Measurements from ENCODE around the gene PTPN7. TPM values are rescaled to one million over a fixed set of nuclear protein-coding genes. Genes with fewer than 3 reads are reported as not detected.

Gene PTPN7
- total RNA-seq, 1 experiment from 2014 or later: 0.33 TPM

DNA sequence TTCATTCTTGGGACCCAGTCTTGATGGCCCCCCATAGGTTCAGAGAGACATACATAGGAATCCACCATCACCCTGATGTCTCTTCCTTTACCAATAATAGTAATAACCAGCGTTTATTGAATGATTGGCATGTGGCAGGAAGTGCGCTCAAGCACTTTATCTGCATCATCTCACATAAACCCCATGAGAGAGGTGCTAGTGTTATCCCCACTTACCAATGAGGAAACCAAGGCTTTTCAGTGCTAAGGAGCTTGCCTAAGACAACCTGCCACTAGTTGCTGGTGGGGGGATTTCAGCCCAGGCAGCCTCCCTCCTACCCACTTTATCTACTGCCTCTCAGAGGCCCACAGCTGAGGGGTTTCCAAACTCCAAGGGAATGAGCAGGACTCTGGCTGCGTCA lies 40.9 kb upstream of the PTPN7 start:
- in situ Hi-C loops (cut with HindIII; ENCODE audit: low pct_unique_long_range_greater_than_20kb, low sequenced_read_pairs): loop anchor here (25.0 kb wide), 1 partner anchor 111 kb away; no protein-coding TSS in a partner anchor
- CTCF ChIA-PET: interaction anchor here (0.6 to 1.5 kb wide), 2 partner anchors 12 to 138 kb away, joined by 3 to 4 read pairs; no protein-coding TSS in a partner anchor

DNA sequence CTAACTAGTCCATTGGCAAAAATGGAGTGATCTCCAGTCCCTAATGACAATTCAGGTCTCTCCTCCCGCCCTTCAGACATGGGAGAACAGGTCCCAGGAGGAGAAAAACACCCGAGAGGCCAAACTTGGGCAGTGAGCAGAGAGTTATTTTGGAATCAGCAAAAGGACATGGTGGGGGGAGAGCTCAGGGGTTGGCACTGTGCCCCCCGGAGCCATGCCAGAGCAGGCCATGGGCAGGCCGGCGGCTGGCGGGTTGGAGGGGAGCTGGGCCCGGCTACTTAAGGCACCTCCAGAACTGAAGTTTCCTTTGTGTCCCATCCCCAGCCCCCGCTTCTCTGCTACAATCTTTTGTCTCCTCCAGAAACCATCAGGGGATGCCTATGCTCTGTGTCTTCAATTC lies 40.3 kb upstream of the PTPN7 start:
- POLR2A ChIA-PET: no interaction called here
- H3K4me3 ChIP-seq (ENCODE audit: low read depth in 2 of 2, low read length in 2 of 2): no peak overlapping the region

More for the DNA sequence above, 40.9 kb upstream of the PTPN7 start:
- TF ChIP-seq, protein P1, sequence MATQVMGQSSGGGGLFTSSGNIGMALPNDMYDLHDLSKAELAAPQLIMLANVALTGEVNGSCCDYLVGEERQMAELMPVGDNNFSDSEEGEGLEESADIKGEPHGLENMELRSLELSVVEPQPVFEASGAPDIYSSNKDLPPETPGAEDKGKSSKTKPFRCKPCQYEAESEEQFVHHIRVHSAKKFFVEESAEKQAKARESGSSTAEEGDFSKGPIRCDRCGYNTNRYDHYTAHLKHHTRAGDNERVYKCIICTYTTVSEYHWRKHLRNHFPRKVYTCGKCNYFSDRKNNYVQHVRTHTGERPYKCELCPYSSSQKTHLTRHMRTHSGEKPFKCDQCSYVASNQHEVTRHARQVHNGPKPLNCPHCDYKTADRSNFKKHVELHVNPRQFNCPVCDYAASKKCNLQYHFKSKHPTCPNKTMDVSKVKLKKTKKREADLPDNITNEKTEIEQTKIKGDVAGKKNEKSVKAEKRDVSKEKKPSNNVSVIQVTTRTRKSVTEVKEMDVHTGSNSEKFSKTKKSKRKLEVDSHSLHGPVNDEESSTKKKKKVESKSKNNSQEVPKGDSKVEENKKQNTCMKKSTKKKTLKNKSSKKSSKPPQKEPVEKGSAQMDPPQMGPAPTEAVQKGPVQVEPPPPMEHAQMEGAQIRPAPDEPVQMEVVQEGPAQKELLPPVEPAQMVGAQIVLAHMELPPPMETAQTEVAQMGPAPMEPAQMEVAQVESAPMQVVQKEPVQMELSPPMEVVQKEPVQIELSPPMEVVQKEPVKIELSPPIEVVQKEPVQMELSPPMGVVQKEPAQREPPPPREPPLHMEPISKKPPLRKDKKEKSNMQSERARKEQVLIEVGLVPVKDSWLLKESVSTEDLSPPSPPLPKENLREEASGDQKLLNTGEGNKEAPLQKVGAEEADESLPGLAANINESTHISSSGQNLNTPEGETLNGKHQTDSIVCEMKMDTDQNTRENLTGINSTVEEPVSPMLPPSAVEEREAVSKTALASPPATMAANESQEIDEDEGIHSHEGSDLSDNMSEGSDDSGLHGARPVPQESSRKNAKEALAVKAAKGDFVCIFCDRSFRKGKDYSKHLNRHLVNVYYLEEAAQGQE (IDR thresholded peaks at IDR 0.05; ENCODE audit: insufficient read depth in 1 of 2, low read depth in 2 of 2, low read length in 1 of 2): no peak
- TF ChIP-seq POLR2AphosphoS5 (IDR thresholded peaks at IDR 0.05; ENCODE audit: low read depth, low read length) (no peak), TCF7L2 (IDR thresholded peaks at IDR 0.05; ENCODE audit: low read depth, low read length) (no peak), SIN3A (IDR thresholded peaks at IDR 0.05; ENCODE audit: borderline replicate concordance, insufficient read depth, low read depth, low read length) (no peak)
- TF ChIP-seq, protein P2, sequence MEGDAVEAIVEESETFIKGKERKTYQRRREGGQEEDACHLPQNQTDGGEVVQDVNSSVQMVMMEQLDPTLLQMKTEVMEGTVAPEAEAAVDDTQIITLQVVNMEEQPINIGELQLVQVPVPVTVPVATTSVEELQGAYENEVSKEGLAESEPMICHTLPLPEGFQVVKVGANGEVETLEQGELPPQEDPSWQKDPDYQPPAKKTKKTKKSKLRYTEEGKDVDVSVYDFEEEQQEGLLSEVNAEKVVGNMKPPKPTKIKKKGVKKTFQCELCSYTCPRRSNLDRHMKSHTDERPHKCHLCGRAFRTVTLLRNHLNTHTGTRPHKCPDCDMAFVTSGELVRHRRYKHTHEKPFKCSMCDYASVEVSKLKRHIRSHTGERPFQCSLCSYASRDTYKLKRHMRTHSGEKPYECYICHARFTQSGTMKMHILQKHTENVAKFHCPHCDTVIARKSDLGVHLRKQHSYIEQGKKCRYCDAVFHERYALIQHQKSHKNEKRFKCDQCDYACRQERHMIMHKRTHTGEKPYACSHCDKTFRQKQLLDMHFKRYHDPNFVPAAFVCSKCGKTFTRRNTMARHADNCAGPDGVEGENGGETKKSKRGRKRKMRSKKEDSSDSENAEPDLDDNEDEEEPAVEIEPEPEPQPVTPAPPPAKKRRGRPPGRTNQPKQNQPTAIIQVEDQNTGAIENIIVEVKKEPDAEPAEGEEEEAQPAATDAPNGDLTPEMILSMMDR (IDR thresholded peaks at IDR 0.05): no peak
- H3K4me3 ChIP-seq (ENCODE audit: low read depth in 2 of 2, low read length in 2 of 2): no peak overlapping the region
- BruUV-seq (replicated peaks): no TSS peak
- POLR2A ChIA-PET: no interaction called here
- H3K27ac ChIP-seq (ENCODE audit: low read length): no peak overlapping the region
- H3K9me3 ChIP-seq (ENCODE audit: control insufficient read depth, insufficient read depth, low read depth, low read length): no peaks in the 10 kb centered on the region
- DNase-seq (ENCODE audit: low read depth, low spot score): no peak
- intact Hi-C loops (cut with micrococcal nuclease; ENCODE audit: unreplicated experiment): no loop called here
- ATAC-seq: no peak
- peaks cover 8% of the 10 kb centered on the region; the same call in 1 of the 2 replicates for H3K4me1 ChIP-seq (ENCODE audit: control insufficient read depth, insufficient read depth, low read length)
- no peaks in the 10 kb centered on the region for H3K27me3 ChIP-seq (ENCODE audit: control insufficient read depth, insufficient read depth, low read length)
- no peaks in the 10 kb centered on the region for H3K36me3 ChIP-seq (ENCODE audit: control insufficient read depth, insufficient read depth, low read length)

More for the DNA sequence above, 40.3 kb upstream of the PTPN7 start:
- no TSS peak for BruUV-seq (replicated peaks)
- Histone ChIP-seq H3K4me1 (ENCODE audit: control insufficient read depth, insufficient read depth, low read length) (peaks cover 8% of the 10 kb centered on the region; the same call in 1 of the 2 replicates), H3K27me3 (ENCODE audit: control insufficient read depth, insufficient read depth, low read length) (no peaks in the 10 kb centered on the region), H3K36me3 (ENCODE audit: control insufficient read depth, insufficient read depth, low read length) (no peaks in the 10 kb centered on the region), H3K9me3 (ENCODE audit: control insufficient read depth, insufficient read depth, low read depth, low read length) (no peaks in the 10 kb centered on the region), H3K27ac (ENCODE audit: low read length) (no peak overlapping the region)
- ATAC-seq: no peak
- CTCF ChIA-PET: interaction anchor here (1.5 kb wide), 1 partner anchor 11 kb away, joined by 4 read pairs; no protein-coding TSS in a partner anchor
- TF ChIP-seq, protein P1 (IDR thresholded peaks at IDR 0.05; ENCODE audit: insufficient read depth in 1 of 2, low read depth in 2 of 2, low read length in 1 of 2): no peak
- TF ChIP-seq TCF7L2 (IDR thresholded peaks at IDR 0.05; ENCODE audit: low read depth, low read length): no peak
- no peak for TF ChIP-seq SIN3A (IDR thresholded peaks at IDR 0.05; ENCODE audit: borderline replicate concordance, insufficient read depth, low read depth, low read length)
- no peak for TF ChIP-seq POLR2AphosphoS5 (IDR thresholded peaks at IDR 0.05; ENCODE audit: low read depth, low read length)
- TF ChIP-seq, protein P2 (IDR thresholded peaks at IDR 0.05): no peak
- intact Hi-C loops (cut with micrococcal nuclease; ENCODE audit: unreplicated experiment): no loop called here
- DNase-seq (ENCODE audit: low read depth, low spot score): no peak
- in situ Hi-C loops (cut with HindIII; ENCODE audit: low pct_unique_long_range_greater_than_20kb, low sequenced_read_pairs): loop anchor here (25.0 kb wide), 1 partner anchor 112 kb away; no protein-coding TSS in a partner anchor

Measured in Panc1 (cell line).